Activated T-helper 1 cell treated with anti-CD3 and anti-CD28 coated beads, Interleukin-12 subunit alpha, Interleukin-12 subunit beta, Interleukin-2, Interleukin-4 antibody, amounts not matched to agents 30 ng/mL and 10 ng/mL and 1 ng/mL, durations not matched to agents 14 hours and 24 hours and 36 hours (primary cell): ENCODE measurements around the gene C1GALT1C1L. TPM values are rescaled to one million over a fixed set of nuclear protein-coding genes. Genes with fewer than 3 reads are reported as not detected.

Experiments
- DNase-seq: peaks from one replicate; pipeline ENCODE4 v3.0.0; 2021; ENCODE audit warnings: low spot score
- H3K27ac Mint-ChIP-seq: one replicate; pipeline ENCODE4 v1.8.0; 2021; ENCODE audit warnings: mild to moderate bottlenecking, mixed read lengths
- H3K27me3 Mint-ChIP-seq: one replicate; pipeline ENCODE4 v1.8.0; 2022; ENCODE audit warnings: mild to moderate bottlenecking, moderate library complexity, mixed read lengths; ENCODE audit not compliant: insufficient read depth
- H3K36me3 Mint-ChIP-seq: one replicate; pipeline ENCODE4 v1.8.0; 2021; ENCODE audit warnings: low read depth, mixed read lengths
- H3K4me1 Mint-ChIP-seq: one replicate; pipeline ENCODE4 v1.8.0; 2021; ENCODE audit warnings: low read depth, mixed read lengths
- H3K4me3 Mint-ChIP-seq: one replicate; pipeline ENCODE4 v1.8.0; 2021; ENCODE audit warnings: mild to moderate bottlenecking, moderate library complexity, mixed read lengths
- H3K9me3 Mint-ChIP-seq: one replicate; pipeline ENCODE4 v1.8.0; 2021; ENCODE audit warnings: mixed read lengths
- intact Hi-C: fragments of 100-400 bp; cut with micrococcal nuclease; formaldehyde crosslinking; loops from one replicate; pipeline ENCODE4 v1.15.1; 2024
- total RNA-seq: library from RNA; stranded (reverse); gene quantifications from 2 replicates; pipeline ENCODE4 v1.2.3, GENCODE V29; 2022

Gene C1GALT1C1L
- not detected in 2 replicates for total RNA-seq

DNA sequence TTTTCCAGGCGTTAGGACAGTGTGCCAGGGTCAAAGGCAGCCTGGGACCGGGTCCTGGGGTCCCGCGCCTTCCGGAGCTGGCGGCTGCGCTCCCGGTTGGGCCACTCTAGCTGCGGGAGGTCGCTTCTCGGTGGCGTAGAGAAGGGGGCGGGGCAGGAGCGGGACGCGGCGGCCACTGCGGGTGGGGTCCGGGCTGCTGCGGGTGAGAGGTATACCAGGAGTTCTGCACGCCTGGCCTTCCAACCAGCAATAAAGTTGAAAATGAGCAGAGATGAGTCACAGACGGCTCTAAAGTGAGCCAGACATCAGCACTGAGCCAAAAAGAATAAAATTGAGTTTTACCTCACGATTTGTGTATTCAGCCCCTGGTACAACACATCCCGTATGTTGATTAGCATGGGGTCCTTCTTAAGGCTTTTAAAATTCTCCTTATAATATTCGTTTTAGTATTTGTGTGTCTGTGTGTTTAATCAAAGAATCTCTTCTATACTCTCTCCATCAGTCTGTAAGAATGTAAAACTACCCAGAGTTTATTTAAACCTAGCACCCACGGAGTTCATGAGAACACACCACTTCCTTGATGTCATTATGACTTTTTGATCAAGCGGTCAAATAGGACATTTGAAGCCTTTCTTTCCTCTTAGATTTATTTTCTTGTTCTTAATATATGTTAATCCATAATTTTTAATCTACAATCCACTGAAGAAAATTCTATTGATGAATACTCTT lies at the start of gene C1GALT1C1L:
C1GALT1C1L (minus strand) TSS at position 108 of the 729 bp plus-strand sequence; CDS start at position 1, 107 bp downstream.
- no peak within 1 kb of the TSS for H3K27ac Mint-ChIP-seq
- intact Hi-C loops, result no loop called here
- H3K9me3 Mint-ChIP-seq, result peaks cover 6% of the 10 kb centered on the region
- peak within 1 kb of the TSS; percentile 19 for H3K4me3 Mint-ChIP-seq
- DNase-seq, result no peak
- H3K36me3 Mint-ChIP-seq, result no peaks in the 10 kb centered on the region
- H3K4me1 Mint-ChIP-seq, result peaks cover 5% of the 10 kb centered on the region
- H3K27me3 Mint-ChIP-seq, result peaks cover 5% of the 10 kb centered on the region

GRCh38 chr2:43725711-43726246 lies 49.5 kb upstream of the C1GALT1C1L start:
- Mint-ChIP-seq H3K4me3 (no peak overlapping the region), H3K36me3 (no peaks in the 10 kb centered on the region), H3K27ac (no peak overlapping the region), H3K27me3 (no peaks in the 10 kb centered on the region), H3K9me3 (no peaks in the 10 kb centered on the region), H3K4me1 (no peaks in the 10 kb centered on the region)
- intact Hi-C loops, result no loop called here
- DNase-seq, result no peak

- Mint-ChIP-seq H3K9me3 (no peaks in the 10 kb centered on the region), H3K36me3 (no peaks in the 10 kb centered on the region), H3K27me3 (no peaks in the 10 kb centered on the region), H3K27ac (no peak overlapping the region), H3K4me3 (no peak overlapping the region), H3K4me1 (no peaks in the 10 kb centered on the region)
- intact Hi-C loops, result no loop called here
- no peak for DNase-seq
Measured at GRCh38 chr2:43724728-43725526, 48.7 kb upstream of the C1GALT1C1L start.

- no peak overlapping the region for H3K4me3 Mint-ChIP-seq
Measured at GRCh38 chr2:43718530-43719124, 42.4 kb upstream of the C1GALT1C1L start.

DNA sequence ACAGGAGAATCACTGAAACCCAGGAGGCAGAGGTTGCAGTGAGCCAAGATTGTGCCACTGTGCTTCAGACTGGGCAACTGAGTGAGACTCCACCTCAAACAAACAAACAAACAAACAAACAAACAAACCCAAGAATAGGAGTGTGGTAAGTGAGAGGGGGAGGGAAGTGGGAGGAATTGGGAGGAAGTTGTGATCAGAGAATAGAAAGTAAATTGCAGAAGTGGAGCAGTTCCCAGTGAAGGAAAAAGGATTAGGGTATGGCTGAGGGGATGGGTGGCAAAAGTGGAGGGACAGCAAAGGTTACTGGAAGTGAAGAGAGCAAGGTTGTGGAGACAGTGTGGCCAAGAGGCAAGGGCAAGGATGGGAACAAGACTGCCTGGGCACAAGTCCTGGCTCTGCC lies 41.1 kb upstream of the C1GALT1C1L start:
- DNase-seq, result no peak
- no peak overlapping the region for H3K27ac Mint-ChIP-seq
- no peaks in the 10 kb centered on the region for H3K9me3 Mint-ChIP-seq
- intact Hi-C loops, result no loop called here
- peaks cover 3% of the 10 kb centered on the region for H3K27me3 Mint-ChIP-seq
- H3K4me3 Mint-ChIP-seq, result no peak overlapping the region
- no peaks in the 10 kb centered on the region for H3K36me3 Mint-ChIP-seq
- no peaks in the 10 kb centered on the region for H3K4me1 Mint-ChIP-seq

More at GRCh38 chr2:43718530-43719124, 42.4 kb upstream of the C1GALT1C1L start:
- Mint-ChIP-seq H3K9me3 (no peaks in the 10 kb centered on the region), H3K27me3 (no peaks in the 10 kb centered on the region), H3K27ac (no peak overlapping the region), H3K36me3 (no peaks in the 10 kb centered on the region), H3K4me1 (no peaks in the 10 kb centered on the region)
- DNase-seq, result no peak
- intact Hi-C loops, result no loop called here

GRCh38 chr2:43715300-43716098 lies 39.3 kb upstream of the C1GALT1C1L start:
- H3K27ac Mint-ChIP-seq, result no peak overlapping the region
- H3K36me3 Mint-ChIP-seq, result no peaks in the 10 kb centered on the region
- H3K27me3 Mint-ChIP-seq, result peaks cover 5% of the 10 kb centered on the region
- intact Hi-C loops, result no loop called here
- no peak overlapping the region for H3K4me3 Mint-ChIP-seq
- H3K4me1 Mint-ChIP-seq, result no peaks in the 10 kb centered on the region
- DNase-seq, result no peak
- no peaks in the 10 kb centered on the region for H3K9me3 Mint-ChIP-seq

- DNase-seq, result no peak
- no peak overlapping the region for H3K27ac Mint-ChIP-seq
- no peak overlapping the region for H3K4me3 Mint-ChIP-seq
- peaks cover 5% of the 10 kb centered on the region for H3K27me3 Mint-ChIP-seq
- no peaks in the 10 kb centered on the region for H3K36me3 Mint-ChIP-seq
- H3K9me3 Mint-ChIP-seq, result no peaks in the 10 kb centered on the region
- intact Hi-C loops, result no loop called here
- no peaks in the 10 kb centered on the region for H3K4me1 Mint-ChIP-seq
Measured at GRCh38 chr2:43714164-43714563, 37.9 kb upstream of the C1GALT1C1L start.

DNA sequence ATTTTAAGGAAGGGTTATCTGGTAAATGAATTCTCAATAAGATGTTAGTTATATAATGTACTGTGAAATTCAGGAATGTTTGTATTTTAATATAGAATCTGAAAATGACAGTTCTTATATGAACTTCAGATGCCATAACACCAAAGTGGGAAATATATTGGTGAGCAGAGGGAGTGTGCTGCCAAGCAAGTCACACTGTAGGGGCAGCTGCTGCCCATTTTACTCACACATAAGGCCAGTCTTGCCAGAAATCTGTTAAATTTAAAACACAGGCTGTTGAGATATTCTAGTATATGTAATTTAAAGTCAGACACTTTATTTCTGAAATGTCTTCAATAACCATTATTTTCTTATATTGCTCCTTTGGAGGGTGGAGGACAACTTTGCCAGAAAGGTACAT lies 34.6 kb upstream of the C1GALT1C1L start:
- H3K27me3 Mint-ChIP-seq, result peaks cover 8% of the 10 kb centered on the region
- no peaks in the 10 kb centered on the region for H3K9me3 Mint-ChIP-seq
- H3K4me1 Mint-ChIP-seq, result no peaks in the 10 kb centered on the region
- intact Hi-C loops, result no loop called here
- no peaks in the 10 kb centered on the region for H3K36me3 Mint-ChIP-seq
- H3K27ac Mint-ChIP-seq, result no peak overlapping the region
- H3K4me3 Mint-ChIP-seq, result no peak overlapping the region
- DNase-seq, result no peak

DNA sequence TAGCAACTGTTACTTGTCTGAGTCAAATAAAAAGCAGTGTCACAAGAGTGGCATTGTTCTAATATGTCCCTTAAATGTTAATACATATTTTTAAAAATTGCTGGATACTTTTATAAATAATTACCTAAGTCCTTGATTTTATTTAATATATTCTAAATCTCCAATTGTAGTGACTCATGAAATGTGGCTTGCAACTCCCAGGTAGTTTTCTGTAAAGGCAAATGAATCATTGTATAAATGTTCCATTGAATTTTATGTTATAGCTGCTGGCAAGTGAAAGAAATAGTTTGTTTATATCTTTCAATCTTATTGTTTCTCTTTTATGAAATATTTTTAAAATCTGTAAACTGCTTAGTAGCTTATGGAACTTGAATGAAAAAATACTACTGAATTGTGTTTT lies 32.7 kb upstream of the C1GALT1C1L start:
- intact Hi-C loops, result no loop called here
- no peak overlapping the region for H3K27ac Mint-ChIP-seq
- peaks cover 8% of the 10 kb centered on the region for H3K27me3 Mint-ChIP-seq
- H3K36me3 Mint-ChIP-seq, result no peaks in the 10 kb centered on the region
- no peak overlapping the region for H3K4me3 Mint-ChIP-seq
- H3K9me3 Mint-ChIP-seq, result no peaks in the 10 kb centered on the region
- DNase-seq, result no peak
- no peaks in the 10 kb centered on the region for H3K4me1 Mint-ChIP-seq

- peaks cover 8% of the 10 kb centered on the region for H3K27me3 Mint-ChIP-seq
- H3K27ac Mint-ChIP-seq, result no peak overlapping the region
- intact Hi-C loops, result no loop called here
- no peak for DNase-seq
- no peaks in the 10 kb centered on the region for H3K4me1 Mint-ChIP-seq
- H3K9me3 Mint-ChIP-seq, result no peaks in the 10 kb centered on the region
- no peaks in the 10 kb centered on the region for H3K36me3 Mint-ChIP-seq
- H3K4me3 Mint-ChIP-seq, result no peak overlapping the region
Measured at GRCh38 chr2:43708178-43708577, 31.9 kb upstream of the C1GALT1C1L start.

DNA sequence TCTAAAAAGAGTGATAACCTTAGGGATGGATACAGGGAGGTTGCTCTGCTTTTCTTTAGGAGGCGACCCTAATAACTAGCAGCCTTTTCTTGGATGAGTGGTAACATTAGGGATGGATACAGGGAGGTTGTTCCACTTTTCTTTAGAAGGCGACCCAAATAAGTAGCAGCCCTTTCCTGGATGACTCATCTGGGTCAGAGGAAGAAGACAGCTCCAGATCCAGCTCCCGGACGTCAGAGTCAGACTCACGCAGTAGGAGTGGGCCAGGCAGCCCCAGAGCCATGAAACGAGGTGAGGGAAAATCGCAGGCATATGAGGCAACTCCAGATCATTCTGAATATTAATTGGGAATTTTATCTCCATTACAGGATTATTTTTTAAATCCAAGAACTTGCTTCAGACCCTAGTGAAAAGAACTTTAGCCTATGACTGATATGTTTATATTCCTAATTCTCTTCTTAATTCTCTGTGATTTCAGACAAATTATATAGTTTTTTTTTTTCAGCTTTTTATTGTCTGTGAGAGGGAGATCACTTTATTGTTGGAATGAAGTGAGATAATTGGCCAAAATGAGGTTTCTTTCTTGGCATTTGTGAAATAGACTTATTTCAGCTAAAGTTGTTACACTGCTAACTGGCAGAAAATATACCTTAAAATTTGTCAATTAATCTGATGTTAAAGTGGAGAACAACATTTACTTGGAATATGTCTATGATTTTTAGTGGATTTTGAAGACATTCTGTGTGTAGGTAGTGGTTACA lies 31.2 kb upstream of the C1GALT1C1L start:
- no peak overlapping the region for H3K4me3 Mint-ChIP-seq
- H3K27ac Mint-ChIP-seq, result no peak overlapping the region
- H3K9me3 Mint-ChIP-seq, result no peaks in the 10 kb centered on the region
- no peak for DNase-seq
- H3K4me1 Mint-ChIP-seq, result no peaks in the 10 kb centered on the region
- H3K27me3 Mint-ChIP-seq, result peaks cover 8% of the 10 kb centered on the region
- H3K36me3 Mint-ChIP-seq, result no peaks in the 10 kb centered on the region
- intact Hi-C loops, result no loop called here

GRCh38 chr2:43701111-43701510 lies 24.9 kb upstream of the C1GALT1C1L start:
- Mint-ChIP-seq H3K4me3 (no peak overlapping the region), H3K4me1 (no peaks in the 10 kb centered on the region), H3K27me3 (peaks cover 7% of the 10 kb centered on the region), H3K9me3 (no peaks in the 10 kb centered on the region), H3K27ac (no peak overlapping the region), H3K36me3 (no peaks in the 10 kb centered on the region)
- intact Hi-C loops, result no loop called here
- no peak for DNase-seq
